Stimulated activated CD8-positive, alpha-beta memory T cell treated with anti-CD3 and anti-CD28 coated beads, Interleukin-12 subunit alpha, Interleukin-12 subunit beta, amount 100 ng/mL, for 1 hour (primary cell): Measurements from ENCODE around the gene CLIC5.

Experiments
- DNase-seq: peaks from one replicate; pipeline ENCODE4 v3.0.0-alpha.2; 2020; ENCODE audit warnings: low read depth

Gene CLIC5

GRCh38 chr6:46015119-46015968 lies at the start of gene CLIC5:
Gene CLIC5 (minus strand): TSS chr6:46015860. CDS start chr6:46015542, 318 bp downstream.
- peak; percentile 5 for DNase-seq

- DNase-seq: no peak
Measured at GRCh38 chr6:46062991-46063390, 47.3 kb upstream of the CLIC5 start.

DNA sequence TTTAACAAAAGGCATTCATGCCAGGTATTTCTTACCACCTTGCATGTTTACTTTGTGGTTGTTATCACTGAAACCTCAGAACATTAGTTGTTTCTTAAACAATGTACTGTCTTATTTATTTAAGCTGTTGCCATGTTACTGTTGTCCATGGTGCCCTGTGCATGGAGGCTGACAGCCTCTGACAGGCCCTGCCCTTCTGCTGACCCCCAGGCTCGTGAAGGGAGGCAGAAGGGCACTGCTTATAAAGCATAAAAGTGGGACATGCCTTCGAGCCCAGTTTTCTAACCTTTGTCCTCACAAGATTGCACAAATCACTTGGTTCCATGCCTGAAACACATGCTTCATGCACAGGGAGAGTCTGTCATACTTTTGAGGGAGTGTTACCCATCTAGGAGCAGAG lies 46.7 kb upstream of the CLIC5 start:
- DNase-seq: no peak

DNA sequence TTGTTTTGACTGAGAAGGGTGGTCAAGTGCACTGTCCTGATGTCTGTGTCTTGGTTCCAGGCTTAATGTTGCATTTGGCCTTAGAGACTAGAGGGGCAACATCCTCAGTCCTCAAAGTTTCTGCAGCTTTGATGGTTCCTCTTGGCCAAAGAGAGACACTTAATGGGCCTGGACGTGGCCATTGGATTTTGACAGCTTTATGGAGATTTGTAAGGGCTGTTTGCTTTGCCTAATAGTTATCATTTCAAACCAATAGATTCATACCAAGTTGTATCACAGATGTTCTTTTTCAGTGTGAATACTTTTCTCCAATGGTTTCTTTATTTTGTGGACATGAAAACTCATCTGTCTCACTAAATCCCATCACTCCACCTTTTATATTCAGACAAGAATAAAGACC lies 45.8 kb upstream of the CLIC5 start:
- no peak for DNase-seq

- no peak for DNase-seq
Measured at GRCh38 chr6:46059608-46060007, 43.9 kb upstream of the CLIC5 start.

GRCh38 chr6:46058951-46059350 lies 43.3 kb upstream of the CLIC5 start:
- no peak for DNase-seq

GRCh38 chr6:46057792-46058191 lies 42.1 kb upstream of the CLIC5 start:
- no peak for DNase-seq

DNA sequence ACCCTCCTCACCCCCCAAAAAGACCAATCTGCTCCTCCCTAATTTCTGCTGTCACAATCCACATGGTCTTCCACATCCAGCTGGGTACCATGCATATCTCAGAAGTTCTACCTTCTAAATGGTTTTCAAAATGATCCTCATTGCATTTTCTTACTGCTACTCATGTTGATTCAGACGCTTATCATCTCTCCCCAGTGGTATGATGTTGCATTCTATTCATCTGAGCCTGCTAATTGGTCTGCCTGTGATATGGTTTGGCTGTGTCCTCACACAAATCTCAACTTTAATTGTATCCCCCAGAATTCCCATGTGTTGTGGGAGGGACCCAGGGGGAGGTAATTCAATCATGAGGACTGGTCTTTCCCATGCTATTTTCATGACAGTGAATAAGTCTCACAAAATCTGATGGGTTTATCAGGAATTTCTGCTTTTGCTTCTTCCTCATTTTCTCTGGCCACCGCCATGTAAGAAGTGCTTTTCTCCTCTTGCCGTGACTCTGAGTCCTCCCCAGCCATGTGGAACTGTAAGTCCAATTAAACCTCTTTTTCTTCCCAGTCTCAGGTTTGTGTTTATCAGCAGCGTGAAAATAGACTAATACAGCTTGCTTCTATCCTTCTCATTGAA lies 41.4 kb upstream of the CLIC5 start:
- DNase-seq: no peak

DNA sequence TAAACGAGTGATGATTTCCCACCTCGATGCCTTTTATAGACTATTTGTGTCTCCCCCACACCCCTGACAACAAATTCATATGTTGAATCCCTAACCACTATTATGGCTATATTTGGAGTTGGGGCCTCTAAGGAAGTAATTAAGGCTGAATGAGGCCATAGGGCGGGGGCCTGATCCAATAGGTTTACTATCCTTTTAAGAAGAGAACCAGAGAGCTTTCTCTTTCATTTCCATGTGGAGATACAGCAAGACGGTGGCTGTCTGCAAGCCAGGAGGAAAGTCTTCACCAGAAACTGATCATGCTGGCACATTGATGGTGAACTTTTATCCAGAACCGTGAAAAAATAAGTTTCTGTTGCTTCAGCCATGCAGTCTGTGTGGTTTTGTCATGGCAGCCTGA lies 38.9 kb upstream of the CLIC5 start:
- DNase-seq: no peak

- no peak for DNase-seq
Measured at GRCh38 chr6:46053039-46053933, 37.6 kb upstream of the CLIC5 start.

DNA sequence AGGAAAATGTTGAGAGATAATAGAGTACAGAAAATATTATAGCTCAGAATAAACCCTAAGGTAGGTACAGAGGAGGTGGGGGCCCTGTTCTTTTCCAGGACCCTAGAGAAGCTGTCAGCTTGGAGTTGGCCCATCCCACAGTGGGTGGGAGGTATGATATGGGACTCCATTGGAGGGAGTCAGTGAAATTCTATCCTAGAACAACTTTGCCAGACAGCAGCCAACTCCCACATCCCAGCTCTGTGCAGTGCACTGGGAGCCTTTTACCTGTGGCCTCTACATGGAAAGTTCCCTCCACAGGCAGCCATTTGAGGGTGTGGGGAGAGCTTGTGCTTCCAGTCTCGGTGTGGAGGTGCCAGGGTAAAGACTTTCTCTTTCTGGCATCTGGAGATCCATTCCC lies 36.8 kb upstream of the CLIC5 start:
- DNase-seq: no peak

DNA sequence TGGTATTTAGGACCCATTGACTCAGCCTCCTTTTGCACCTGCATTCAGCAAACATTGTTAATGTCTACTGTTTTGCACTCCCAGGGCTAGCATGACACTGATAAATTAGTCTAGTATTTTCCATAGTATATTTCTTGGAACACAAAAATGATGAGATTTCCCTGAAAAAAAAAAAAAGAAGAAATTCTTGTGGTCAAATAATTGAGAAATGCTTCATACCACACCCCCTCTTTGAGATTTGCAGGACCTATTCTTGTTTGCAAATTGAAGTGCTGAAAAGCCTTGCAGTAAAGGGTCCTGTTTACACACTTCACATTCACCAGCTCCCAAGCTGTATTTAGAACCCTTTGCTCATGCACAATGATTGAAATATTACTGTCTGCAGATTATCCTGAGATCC lies 36.3 kb upstream of the CLIC5 start:
- no peak for DNase-seq

GRCh38 chr6:46050845-46051405 lies 35.3 kb upstream of the CLIC5 start:
- no peak for DNase-seq

GRCh38 chr6:46048646-46049297 lies 33.1 kb upstream of the CLIC5 start:
- DNase-seq: no peak

- no peak for DNase-seq
Measured at GRCh38 chr6:46046558-46047174, 31.0 kb upstream of the CLIC5 start.

DNA sequence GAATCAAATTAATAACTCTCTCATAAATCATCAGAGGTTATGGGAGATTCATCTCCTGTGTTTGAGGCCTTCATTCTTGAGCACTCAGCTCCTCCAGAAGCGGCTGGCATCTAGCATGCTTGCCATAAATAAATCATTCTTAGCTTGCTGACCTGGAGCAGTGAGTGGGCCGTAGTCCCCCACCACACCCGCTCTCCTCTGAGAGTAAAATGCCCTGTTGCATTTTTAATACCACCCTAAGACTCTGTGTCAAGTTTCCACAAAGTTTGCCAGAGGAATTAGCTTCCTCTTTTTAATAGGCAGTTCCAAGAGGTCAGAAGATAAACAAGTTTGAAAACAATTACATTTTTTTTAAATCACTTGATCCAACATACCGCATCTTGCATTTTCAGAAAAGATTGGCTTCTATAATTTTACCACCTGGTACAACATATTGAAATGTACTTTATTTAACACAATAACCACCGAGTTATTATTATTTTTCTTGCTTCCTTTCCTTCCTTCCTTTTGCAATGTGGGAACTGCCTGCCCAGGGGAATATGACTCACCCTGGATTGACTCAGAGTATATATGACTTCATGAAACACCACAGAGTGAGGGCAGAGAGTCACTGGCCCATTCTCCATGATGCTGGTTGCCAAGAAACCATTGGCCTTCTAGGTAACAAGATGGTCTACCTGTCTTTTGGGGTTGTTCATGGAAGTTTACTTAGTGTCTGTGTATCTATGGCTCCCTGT lies 29.4 kb upstream of the CLIC5 start:
- DNase-seq: no peak

DNA sequence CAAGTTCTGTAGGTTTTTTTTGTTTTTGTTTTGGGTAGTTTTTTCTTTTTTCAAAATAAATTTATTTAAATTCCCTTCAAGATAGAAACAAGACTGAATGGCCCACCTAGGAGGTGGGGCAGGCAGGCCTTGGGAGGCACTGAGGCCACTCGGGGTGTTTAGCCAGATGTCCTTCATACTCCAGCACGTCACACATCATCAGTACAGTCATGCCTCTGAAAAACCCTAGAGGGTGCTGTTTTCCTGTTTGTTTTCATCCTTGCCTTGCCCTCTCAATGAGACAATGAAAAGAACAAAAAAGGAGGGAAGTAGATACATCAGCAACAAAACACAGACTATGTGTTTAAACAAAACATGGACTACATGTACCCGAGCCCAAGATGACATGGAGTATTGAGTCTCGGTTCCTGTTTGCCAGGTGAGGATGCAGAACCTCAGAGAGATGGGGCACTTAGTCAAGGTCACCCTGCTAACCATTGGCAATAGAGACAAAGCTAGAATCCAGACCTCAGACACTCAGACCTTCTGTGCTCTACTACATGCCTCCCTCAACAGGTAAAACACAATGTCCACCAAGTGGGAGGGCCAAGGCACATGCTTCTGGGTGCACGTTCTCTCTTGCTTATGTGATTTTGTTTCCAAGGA lies 26.8 kb upstream of the CLIC5 start:
- DNase-seq: no peak

DNA sequence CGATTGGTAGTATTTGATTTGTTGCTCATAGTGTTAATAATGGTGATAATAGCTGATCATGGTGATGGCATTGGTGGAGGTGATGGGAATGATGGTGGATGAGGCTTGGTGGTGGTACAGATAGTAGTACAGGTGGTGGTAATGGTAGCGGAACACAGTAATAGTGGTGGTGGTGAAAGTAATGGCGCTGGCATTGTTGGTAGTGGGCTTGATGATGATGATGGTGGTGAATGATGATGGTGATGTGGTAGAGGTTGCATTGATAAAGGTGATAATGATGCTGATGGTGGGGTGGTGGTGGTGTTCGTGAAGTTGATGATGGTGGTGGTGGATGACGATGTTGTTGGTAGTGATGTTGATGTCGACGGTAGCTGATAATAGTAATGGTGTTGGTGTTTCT lies 24.6 kb upstream of the CLIC5 start:
- DNase-seq: no peak

DNA sequence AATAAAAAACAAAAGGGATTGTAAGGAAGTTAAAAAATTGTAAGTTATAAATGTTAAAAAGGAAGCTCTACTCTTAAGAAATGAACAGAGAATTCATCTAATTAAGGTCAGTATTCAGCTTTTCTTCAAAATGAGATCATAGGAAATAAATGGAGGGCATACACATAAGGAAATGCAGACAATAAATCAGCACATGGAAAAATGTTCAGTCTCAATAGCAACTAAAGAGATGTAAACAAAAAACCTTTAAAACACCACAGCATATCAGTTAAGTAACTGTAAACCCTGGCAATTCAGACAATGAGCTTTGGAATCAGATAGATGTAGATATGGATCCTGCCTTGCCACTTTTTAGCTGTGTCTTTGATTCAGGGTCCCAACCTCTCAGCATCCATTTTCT lies 24.0 kb upstream of the CLIC5 start:
- no peak for DNase-seq

GRCh38 chr6:46036911-46037310 lies 21.3 kb upstream of the CLIC5 start:
- DNase-seq: no peak
